HG03045 (cell line): Measurements from ENCODE around the gene SLC13A3.

ENCODE experiments used
- ATAC-seq: cut with Tn5 transposase; IDR thresholded peaks from one replicate; pipeline ENCODE4 v1.9.1; 2021; ENCODE audit warnings: mild to moderate bottlenecking, moderate library complexity; ENCODE audit not compliant: unreplicated experiment

The SLC13A3 gene

DNA sequence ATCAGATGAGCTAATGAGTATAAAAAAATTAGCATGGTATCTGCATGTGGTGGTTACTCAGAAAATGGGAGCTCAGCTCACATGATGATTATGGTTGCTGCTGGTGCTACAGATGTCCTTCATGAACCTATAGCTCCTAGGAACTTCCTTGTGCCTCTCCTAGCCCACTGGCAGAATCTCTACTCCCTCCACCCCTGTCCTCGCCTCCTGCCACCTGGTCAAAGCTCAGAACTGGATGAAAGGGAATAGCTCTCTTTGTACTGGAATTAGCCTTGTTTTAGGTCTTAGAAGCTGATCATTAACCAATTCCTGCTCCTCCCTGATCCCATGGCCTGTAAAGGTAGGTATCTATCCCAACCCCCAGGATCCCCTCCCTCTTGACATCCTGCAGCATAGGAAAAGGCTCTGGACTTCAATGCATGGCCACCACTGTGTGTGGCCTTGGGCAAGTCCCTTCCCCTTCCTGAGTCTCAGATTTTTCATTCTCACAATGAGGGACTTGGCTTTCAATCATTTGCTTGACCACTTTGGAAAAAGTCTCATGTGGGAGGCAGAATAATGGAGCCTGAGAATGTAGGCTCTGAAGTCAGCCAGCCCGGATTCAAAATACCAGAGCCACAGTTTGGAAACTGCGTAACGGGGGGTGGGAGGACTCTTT, 43.9 kb downstream of the SLC13A3 start:
- ATAC-seq: no peak

DNA sequence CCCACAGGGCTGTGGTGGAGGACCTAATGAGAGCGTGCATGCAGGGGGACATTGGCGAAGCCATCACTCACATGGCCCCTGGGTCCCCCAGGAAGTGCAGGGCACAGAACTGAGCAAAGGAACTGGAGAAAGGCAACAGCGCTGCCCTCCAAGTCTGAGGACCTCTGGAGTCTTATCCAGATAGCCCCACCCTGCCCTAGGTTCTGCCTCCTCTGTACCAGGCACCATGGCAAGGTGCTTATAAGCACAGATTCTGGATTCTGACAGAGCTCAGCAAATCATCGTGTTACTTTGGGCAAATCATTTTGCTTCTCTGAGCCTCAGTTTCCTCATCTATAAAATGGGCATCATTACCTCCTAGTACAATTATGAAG, 44.5 kb downstream of the SLC13A3 start:
- ATAC-seq: no peak

DNA sequence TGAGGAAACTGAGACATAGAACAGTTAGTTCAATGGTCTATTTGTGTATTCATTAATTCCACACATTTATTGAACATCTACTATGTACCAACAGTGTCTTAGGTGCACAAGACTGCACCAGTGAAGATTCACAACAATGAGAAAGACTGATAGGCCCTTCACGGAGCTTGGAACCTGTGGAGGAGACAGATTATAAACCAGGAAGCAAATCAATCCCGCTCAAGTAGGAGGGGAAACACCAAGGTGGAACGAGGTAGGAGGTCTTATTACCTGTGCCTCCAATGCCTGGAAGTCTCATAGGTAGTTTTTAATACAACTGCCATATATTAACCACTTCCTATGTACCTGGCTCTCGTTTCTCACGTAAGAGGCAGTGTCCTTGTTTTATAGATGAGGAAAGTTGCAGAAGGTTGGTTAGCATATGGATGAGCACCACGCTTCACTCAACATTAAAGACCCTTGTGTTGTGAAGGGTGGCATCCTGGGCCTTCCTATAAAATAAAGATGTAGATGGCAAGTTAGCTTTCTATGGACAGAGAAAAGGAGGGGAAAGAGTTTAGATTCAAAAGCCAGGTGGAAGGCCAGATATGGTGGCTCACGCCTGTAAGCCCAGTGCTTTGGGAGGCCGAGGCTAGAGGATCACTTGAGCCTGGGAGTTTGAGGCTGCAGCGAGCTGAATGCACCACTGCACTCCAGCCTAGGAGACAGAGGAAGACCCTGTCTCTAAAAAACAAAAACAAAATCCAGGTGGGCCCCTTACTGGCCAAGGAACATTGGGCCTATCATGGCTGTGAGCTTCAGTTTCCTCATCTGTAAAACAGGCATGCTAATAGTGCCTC, 45.1 kb downstream of the SLC13A3 start:
- ATAC-seq: no peak

DNA sequence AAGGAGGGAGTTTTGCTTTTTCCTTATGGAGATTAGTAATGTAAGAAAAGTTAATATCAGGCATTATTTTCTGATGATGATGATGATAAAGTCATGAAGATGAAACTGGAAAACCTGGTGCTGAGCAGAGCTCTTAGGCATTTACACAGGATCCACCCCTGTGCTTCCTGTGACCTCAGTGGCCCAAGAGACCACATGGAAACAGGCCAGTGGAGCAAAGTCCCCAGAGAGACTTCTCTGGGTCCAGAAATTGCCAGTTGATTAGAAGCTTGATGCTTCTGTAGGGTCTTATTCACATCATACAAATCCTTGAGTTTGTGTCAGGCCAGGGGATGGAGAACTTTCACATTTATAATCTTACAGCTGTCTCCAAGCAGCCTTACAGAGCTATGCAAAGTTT, 46.1 kb downstream of the SLC13A3 start:
- no peak for ATAC-seq

DNA sequence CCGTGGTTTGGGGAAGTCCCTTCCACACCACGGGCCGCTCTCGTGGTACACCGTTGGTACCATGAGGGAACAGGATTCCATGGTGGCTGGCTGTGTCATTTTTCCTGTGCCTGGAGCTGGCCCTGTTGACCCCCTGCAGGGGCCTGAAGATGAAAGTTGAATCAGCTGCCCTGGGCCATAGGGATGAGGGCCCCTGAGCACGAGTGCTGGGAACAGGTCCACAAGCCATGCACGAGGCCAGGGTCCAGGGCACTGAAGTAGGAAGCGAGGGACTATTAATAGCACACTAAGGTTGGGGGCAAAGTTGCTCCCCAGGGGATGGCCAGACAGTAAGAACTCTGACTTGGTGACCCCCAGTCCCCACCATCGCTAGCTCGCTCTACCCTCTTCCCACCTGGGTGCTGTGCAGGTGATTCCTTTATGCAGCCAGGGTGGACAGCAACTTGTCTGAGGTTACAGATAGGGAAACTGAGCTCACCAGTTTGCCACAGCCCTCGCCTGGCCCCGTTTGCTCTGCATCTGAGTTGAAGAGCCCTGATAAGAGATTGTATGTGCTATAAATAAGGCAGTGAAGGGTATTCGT, 46.6 kb downstream of the SLC13A3 start:
- no peak for ATAC-seq

DNA sequence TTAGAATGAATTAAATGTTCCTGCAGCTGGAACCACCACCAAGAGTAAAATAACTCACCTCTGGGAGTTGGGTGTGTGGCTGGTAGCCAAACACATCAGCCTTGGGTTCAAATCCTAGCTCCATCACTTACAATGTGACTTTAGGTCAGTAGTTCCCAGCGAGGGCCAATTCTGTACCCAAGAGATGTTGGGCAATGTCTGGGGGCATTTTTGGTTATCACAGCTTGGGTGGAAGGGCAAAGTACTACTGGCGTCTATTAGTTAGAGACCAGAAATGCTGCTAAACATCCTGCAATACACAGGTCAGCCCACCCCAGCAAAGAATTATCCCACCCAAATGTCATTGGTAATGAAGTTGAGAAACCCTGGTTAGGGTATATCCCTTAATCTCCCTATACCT, 48.8 kb downstream of the SLC13A3 start:
- ATAC-seq: no peak

DNA sequence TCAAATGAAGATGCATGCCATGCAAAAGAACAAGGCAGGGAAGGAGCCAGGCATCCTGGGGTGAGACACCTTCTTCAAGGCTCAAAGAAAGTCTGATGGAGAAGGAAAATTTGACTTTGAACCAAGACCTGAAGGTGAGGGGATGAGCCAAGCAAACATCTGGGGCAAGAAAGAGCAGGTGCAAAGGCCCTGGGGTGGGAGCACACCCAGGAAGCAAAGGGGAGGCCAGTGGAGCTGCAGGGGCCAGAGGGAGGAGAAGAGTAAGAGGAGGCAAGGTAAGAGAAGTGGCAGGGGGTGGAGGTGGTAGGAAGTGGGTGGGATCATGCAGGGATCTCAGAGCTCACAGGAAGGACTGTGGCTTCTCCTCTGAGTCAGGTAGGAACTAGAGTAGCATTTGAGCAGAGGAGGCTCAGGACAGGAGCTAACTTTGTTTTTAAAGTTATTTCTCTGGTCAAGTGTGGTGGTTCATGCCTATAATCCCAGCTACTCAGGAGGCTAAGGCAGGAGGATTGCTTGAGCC, 49.6 kb downstream of the SLC13A3 start:
- ATAC-seq: no peak

DNA sequence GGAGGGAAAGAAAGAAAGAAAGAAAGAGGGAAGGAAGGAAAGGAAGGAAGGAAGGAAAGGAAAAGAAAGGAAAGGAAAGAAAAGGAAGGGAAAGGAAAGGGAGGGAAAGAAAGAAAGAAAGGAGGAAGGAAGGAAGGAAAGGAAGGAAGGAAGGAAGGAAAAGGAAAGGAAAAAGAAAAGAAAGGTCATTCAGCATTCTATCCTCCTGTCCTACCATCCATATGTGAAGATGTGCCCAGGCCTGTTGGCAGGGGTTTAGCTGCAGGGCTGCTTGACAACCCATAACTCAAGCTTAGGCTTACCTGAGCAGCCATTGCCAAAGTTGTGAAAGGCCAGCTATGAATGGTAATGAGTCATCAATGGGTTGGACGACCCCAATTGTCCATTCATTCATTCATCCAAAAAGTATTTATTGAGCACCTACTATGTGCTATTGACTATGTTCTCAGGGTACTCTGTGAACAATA, 50.9 kb downstream of the SLC13A3 start:
- ATAC-seq: no peak

DNA sequence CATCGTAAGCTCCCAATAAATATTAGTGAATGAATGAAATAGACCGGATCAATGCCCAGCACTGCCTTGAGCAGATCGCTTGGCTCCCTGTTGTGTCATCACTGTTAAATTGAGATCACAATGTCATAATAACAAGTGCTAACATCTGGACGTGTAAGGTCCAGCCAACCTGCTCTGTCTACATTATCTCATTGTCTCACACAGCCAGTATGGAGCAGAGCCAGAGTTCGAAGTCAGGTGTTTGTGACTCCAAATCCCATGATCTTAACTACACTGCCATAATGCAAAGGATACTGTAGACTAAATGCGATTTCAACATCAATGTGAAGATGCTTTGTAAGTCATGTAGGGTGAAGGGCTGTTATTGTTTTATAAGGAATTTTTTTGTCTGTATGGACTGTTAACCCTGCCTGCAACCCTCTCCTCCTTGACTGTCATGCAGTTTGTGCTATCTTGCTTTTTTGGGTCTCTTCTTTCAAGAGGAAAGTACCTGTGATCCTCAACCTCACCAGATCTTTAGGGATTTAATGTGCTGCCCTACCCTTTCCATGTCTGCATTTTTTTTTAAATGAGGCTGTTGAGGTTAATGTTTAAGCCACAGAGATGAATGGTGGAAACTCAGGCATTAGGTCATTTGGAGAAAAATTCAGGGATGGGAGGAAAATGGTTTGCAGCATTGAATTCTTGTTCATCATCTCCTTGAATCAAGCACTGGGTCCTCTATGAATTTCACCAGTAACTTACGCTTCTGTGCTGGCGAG, 51.9 kb downstream of the SLC13A3 start:
- ATAC-seq: no peak

DNA sequence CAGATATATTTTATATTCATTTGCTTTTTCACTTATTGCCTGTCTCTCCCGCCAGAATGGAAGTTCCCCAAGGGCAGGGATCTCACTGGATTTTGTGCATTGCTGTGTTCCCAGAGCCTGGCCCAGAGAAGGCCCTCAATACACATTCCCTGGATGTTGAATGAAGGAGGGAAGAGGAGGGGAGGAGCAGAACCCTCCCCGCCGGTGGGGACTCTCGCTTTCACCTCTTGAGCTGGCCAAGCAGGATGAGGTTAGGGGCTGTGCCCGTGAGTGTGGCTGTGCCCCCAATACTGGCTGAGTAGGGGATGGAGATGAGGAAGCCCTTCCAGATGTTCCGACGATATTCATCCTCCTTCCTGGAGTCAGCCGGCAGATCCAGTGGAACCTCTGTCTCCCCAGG, 55.3 kb downstream of the SLC13A3 start:
- no peak for ATAC-seq

DNA sequence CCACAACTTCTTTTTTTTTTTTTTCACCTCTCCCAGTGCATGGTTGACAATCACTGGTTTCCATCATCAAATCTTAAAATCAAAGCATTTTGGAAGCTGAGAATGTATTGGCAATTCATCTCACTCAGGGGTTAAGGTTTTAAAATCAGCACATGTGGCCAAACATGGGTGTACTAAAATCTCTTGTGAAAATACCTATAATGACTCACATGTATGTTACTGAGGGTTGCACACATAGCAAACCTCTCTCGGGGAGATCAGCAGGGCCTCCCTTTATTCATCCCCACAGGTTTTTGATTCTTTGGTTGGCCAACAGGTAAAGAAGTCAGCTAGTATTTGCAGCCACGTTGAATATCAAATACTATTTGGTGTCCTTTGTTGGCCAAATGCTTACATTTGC, 56.5 kb downstream of the SLC13A3 start:
- no peak for ATAC-seq

DNA sequence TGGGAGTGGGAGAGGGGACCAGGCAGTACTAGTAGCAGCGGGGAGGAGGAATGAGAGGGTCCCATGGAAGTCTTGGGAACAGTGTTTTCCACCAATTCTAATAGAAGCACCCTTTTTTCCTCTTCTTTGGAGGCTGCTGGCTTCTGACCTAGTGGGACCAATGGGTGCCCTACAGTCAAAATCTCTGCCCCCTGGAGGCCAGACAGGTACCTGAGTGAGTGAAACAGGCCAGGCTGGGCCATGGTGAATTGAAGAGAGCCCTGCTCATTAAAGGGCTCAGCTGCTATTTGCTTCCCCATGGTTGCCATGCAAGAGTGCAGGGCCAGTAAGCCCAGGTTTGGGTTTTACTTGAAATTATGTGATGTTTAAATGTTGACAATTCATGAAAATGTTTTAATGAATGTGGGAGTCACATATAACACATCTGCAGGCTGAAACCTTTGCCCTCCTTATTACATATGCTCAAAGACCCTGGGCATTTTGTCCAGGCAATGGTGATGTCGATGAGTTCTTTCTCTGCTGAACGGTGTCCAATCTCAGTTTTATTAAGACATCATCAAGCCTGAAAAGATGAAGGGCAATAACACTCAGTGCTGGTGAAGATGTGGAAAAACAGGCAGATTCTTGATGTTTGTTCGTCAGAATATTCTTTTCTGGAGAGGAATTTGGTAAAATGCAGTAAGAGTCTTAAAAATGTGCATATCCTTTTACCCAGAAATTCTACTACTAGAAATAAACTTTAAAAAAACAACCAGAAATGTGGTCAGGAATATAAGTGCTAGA, 58.5 kb downstream of the SLC13A3 start:
- no peak for ATAC-seq

DNA sequence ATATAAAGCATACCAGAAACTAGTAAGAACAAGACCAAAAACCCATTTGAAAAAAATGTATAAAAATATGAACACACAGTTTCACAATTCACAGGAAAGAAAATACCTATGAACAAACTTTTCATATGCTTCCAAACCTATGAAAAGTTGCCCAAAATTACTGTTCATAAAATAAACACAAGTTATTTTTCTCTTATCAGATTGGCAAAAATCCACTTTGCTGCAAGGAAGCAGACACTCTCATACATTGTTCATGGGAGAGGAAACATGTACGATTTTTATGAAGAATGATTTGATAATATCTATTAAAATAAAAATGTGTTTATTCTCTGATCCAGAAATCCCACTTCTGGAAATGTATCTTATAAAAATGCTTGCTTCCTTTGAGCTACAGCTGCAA, 60.8 kb downstream of the SLC13A3 start:
- ATAC-seq: no peak

DNA sequence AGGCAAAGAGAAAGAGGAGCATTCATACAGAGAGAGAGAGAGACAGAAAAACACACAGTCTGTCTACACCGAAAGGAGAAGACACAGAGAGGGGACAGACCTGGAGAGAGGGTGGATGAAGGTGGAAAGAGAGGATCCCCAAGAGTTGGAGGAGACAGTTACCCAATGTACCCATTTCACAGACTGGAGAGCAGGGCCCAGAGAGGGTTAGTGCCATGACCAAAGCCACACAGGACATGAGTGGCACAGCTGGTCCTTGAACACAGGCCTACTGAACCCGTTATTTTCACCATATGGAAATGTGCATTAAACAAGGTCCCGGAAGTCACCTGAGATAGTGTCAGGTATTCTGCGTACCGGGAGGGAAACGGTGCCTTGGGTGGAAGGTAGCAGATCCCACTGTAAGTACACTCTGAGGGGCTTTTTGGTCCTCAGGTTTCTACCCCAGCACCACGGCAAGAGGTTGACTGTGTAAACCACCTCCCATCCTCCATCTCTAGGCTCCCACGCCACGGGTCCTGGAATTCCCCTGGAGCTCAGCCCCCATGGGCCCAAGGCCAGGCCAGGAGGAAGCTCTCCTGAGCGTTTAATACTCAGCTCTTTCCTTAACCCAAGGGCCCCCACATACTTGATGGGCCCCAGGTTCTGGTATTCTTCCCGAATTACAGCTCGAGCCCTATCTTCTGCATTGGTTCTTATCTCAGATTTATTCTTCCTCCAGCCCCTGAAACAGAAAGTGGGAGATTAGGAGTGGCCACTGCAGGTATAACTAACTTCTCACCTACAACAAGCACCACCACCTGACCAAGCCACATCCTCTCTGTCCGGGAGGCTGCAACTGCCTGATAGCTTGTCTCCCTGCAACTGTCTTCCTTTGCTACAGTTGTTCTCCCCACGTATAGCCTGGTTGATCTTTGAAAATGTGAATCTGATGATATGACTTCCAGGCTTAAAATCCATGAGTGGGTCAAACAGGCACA, 62.4 kb downstream of the SLC13A3 start:
- no peak for ATAC-seq

DNA sequence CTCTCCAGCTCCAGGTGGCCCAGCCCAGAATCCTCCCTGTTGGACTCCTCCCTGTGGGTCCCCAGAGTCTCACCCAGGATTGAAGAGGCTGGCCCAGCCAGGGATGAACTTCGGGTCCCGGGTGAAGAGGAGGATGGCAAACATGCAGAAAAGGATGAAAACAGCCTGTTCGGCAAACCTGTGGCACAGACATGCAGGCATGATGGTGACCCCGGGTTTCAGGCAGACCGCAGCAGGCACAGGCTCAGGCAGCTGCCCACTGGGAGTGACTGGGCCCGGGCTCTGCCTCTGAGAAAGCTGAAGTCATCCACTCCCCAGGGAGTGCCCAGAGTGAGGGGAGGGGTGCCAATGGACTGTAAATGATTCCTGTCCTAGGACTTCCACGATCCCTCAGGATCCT, 63.3 kb downstream of the SLC13A3 start:
- no peak for ATAC-seq

DNA sequence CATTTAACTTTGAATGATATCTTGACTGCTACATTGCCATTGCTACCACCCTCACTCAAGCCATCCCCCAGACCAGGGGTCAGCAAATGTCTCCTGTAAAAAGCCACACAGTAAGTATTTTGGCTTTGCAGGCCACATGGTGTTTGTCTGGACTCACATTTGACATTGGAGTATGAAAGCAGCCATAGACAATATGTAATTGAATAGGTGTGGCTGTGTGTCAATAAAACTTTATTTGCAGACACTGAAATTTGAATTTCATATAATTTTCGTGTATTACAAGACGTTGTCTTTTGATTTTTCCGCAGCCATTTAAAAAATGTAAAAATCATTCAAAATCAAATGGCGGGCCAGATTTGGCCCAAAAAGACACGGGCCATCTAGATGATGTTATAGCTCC, 64.5 kb downstream of the SLC13A3 start:
- no peak for ATAC-seq

DNA sequence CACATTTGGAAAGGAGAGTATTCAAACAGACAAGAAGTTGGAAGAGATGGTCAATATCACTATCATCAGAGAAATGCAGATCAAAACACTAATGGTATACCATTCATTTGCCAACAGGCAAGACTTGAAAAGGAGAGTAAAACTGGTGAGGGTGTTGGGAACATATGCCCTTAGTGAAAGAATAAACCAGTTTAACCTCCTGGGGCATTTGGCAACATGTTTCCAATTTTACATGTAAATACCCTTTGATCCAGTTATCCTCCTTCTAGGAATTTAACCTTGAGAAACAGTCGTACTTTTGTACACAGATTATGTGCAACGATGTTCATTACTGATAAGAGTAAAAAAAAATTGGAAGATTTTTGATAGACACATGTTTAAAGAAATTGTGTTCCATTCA, 66.8 kb downstream of the SLC13A3 start:
- ATAC-seq: no peak

DNA sequence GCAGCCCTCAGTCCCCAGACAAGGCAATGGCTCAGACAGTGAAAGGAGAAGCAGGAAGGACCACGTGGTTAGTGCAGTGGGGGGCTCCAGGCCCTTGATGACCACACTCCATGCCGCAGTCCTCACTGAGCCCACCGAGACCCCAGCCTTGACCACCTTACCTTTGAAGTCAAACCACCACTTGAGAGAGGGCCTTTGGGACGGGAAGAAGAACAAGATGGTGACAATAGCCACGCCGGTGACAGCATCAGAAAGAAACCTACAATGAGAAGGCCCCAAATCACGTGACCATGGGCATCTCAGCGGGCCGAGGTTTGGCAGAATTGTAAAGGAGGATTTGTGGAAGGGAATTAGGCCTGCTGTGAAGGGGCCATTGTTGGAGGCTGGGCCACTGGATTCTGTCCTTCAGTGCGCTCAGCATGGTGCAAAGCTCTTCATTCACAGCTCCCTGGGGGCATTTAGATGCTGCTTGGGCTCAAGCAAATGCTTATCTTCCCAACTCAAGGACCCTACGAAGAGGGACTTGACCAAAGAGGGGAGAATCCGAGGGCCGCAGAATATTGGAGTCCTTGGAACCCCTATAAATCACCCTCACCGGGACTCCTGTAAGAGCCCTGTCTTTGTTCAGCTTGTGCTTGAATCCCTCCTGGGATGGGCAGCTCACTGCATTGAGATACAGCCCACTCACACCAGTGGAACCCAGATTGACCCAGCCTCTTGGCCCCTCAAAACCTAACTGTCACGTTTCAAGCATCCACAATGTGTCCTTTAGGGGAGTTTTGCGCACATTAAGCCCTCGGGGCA, 67.6 kb downstream of the SLC13A3 start:
- ATAC-seq: no peak
